GM12891 (cell line): Measurements from ENCODE around the gene GAS7.

ENCODE experiments used
- DNase-seq: peaks from one replicate; pipeline ENCODE4 v3.0.0; 2011; ENCODE audit warnings: low spot score; ENCODE audit not compliant: insufficient read length
- FAIRE-seq: peaks from 2 replicates; lab custom pipeline; 2011; peaks lifted over from hg19 to GRCh38; lab: Jason Lieb, UNC
- PAX5 ChIP-seq: IDR thresholded peaks from 2 replicates; pipeline ENCODE4 v1.6.1; 2011; ENCODE audit warnings: low read length, moderate library complexity, mild to moderate bottlenecking; ENCODE audit not compliant: insufficient read depth, severe bottlenecking
- POLR2A ChIP-seq: IDR thresholded peaks from 2 replicates; pipeline ENCODE4 v1.6.1; 2011; ENCODE audit warnings: low read depth, low read length, control low read depth
- POLR2AphosphoS5 ChIP-seq: IDR thresholded peaks from 2 replicates; pipeline ENCODE4 v1.6.1; 2011; ENCODE audit warnings: low read depth, low read length, control low read depth
- POU2F2 ChIP-seq: IDR thresholded peaks from 2 replicates; pipeline ENCODE4 v1.6.1; 2011; ENCODE audit warnings: low read depth, mild to moderate bottlenecking, control low read depth, low read length, moderate library complexity
- SPI1 ChIP-seq: IDR thresholded peaks from 2 replicates; pipeline ENCODE4 v1.6.1; 2011; ENCODE audit warnings: low read depth, low read length, control low read depth
- TAF1 ChIP-seq: IDR thresholded peaks from 2 replicates; pipeline ENCODE4 v1.6.1; 2011; ENCODE audit warnings: low read depth, low read length, control low read depth

GAS7 gene

GRCh38 chr17:10173913-10174312, 24.5 kb downstream of the GAS7 start:
- FAIRE-seq: peak; percentile 5
- no peak for TF ChIP-seq TAF1
- TF ChIP-seq POU2F2: no peak
- no peak for TF ChIP-seq PAX5
- TF ChIP-seq POLR2A: no peak
- TF ChIP-seq POLR2AphosphoS5: no peak
- TF ChIP-seq SPI1: no peak
- no peak for DNase-seq

- TF ChIP-seq POLR2AphosphoS5: no peak
- TF ChIP-seq SPI1: no peak
- TF ChIP-seq POU2F2: no peak
- DNase-seq: no peak
- no peak for FAIRE-seq
These were observed 25.6 kb downstream of the GAS7 start for GRCh38 chr17:10172778-10173177.

GRCh38 chr17:10172241-10172741, 26.1 kb downstream of the GAS7 start:
- no peak for DNase-seq
- peak; percentile 80 for FAIRE-seq
- no peak for TF ChIP-seq PAX5
- TF ChIP-seq TAF1: no peak
- no peak for TF ChIP-seq SPI1
- no peak for TF ChIP-seq POU2F2
- TF ChIP-seq POLR2A: no peak
- no peak for TF ChIP-seq POLR2AphosphoS5

GRCh38 chr17:10171581-10171981, 26.8 kb downstream of the GAS7 start:
- peak; percentile 62 for FAIRE-seq
- no peak for DNase-seq
- TF ChIP-seq POLR2AphosphoS5: no peak

GRCh38 chr17:10171122-10171571, 27.3 kb downstream of the GAS7 start:
- TF ChIP-seq POU2F2 (no peak), POLR2AphosphoS5 (no peak), SPI1 (no peak), TAF1 (no peak), PAX5 (no peak), POLR2A (no peak)
- FAIRE-seq: peak; percentile 9

GRCh38 chr17:10170233-10170632, 28.2 kb downstream of the GAS7 start:
- FAIRE-seq (no peak), DNase-seq (no peak)
- TF ChIP-seq TAF1 (no peak), POU2F2 (no peak), POLR2A (no peak), POLR2AphosphoS5 (no peak), SPI1 (no peak), PAX5 (no peak)

More at GRCh38 chr17:10171122-10171571, 27.3 kb downstream of the GAS7 start:
- no peak for DNase-seq

- FAIRE-seq: no peak
- TF ChIP-seq POU2F2: no peak
- TF ChIP-seq PAX5: no peak
- no peak for TF ChIP-seq POLR2AphosphoS5
- no peak for TF ChIP-seq POLR2A
- no peak for TF ChIP-seq SPI1
- no peak for TF ChIP-seq TAF1
- DNase-seq: no peak
These were observed 29.1 kb downstream of the GAS7 start for GRCh38 chr17:10169290-10169689.

- no peak for DNase-seq
- no peak for TF ChIP-seq POLR2A
- no peak for TF ChIP-seq SPI1
- no peak for TF ChIP-seq POU2F2
- TF ChIP-seq POLR2AphosphoS5: no peak
- no peak for TF ChIP-seq PAX5
- TF ChIP-seq TAF1: no peak
- FAIRE-seq: no peak
These were observed 32.0 kb downstream of the GAS7 start for GRCh38 chr17:10166176-10166935.

- DNase-seq: no peak
- TF ChIP-seq POLR2AphosphoS5 (no peak), TAF1 (no peak)
- no peak for FAIRE-seq
These were observed 36.3 kb downstream of the GAS7 start for GRCh38 chr17:10162096-10162495.

- no peak for FAIRE-seq
These were observed 37.0 kb downstream of the GAS7 start for GRCh38 chr17:10161386-10161785.

More at GRCh38 chr17:10161386-10161785, 37.0 kb downstream of the GAS7 start:
- no peak for TF ChIP-seq POU2F2
- no peak for TF ChIP-seq POLR2A
- no peak for TF ChIP-seq TAF1
- no peak for TF ChIP-seq SPI1
- TF ChIP-seq PAX5: no peak
- no peak for DNase-seq
